NCI-H1092 (cell line): ENCODE data around the gene CNTNAP2.

ENCODE experiments used
- DNase-seq: peaks from one replicate; lab custom pipeline; 2025; lab: John Stamatoyannopoulos, UW

Gene CNTNAP2

DNA sequence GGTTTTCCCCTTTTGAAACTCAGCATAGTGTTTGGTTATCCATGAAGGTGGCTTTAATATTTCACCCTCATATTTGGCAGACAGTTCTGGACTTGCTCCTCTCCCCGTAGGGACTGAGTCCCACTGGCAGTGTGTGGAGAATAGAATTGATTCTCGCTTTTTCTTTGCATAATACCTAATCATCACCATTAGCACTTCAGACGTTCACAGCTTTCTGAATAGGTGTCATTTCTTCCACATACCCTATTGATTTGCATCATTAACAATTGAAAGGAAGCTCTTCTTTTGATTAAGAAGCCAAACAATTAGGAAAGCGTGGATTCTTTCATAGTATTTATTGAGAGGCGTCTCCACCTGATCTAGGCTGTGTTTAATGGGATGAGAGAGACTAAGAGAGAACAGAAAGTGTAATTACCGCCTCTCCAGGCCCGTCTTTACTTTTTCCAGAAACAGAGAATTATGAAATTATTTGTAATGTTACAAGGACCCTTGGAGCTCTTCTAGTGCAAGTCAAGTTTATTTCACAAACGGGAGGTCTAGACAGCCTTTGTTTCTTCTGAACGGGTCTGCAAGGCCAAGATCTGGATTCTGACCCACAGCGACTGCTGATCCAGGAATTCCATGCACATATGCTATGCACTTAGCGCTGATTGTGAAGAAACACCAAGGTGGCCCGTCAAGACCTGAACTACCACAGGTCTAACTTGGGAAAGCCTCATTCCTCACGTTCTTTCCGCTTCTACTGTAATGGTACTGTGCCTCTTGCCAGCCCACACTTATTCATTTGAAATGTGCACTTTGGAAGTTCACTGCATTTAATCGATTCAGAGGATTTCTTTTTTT is 2224.1 kb downstream of the CNTNAP2 start:
- no peak for DNase-seq

DNA sequence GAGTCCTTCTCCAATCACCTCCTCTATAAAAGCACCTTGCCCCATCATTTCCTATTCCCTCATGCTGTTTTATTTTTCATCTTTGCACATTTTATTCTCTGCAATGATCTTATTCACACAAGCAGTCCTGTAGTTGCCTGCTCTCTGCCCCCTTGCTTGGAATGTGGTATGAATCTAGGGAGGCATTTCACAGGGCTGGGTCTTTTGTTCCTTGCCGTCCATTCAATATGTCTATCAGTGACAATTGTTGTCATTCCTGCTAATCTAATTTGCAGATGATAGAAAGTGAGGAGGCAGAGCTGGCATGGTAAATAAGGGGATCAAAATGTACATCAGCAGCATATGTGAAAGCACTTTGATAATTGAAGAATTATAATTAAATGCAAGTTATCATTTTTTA is 2227.8 kb downstream of the CNTNAP2 start:
- no peak for DNase-seq

DNA sequence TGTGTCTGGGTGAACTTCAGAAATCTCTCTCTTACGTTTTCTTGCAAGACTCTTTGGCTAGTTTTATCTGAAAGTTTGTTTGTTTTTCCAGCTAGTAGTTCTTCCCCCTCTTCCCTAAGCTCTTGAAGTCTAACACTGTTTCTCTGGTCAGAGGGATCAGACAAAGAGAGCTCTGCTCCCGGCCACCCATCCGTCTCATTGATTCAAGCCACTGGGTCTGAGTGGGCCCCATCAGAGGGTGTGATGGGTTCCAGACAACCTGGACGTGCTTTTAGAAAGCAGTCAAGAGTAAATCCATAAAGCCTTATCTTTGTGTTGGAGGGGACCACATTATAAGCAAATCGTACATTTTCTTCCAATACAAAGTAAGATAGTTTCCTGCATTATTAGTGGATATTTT is 2231.4 kb downstream of the CNTNAP2 start:
- no peak for DNase-seq

DNA sequence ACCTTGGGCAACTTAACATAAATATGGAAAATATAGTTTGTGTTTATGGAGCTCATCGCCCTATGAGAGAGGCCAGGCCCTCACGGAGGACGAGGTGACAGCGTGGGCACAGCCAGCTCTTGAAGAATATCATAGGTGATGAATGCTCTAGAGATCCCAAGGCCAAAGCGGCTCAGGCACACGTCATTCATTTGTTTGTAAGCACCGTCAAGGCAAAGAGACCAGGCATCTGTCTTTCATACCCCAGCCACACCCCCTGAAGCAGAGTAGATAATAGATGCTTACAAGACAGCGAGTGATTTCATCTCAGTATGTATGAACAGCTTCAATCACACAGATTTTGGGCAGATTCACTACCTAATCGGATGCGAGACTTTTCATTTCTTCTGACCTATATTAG is 2231.9 kb downstream of the CNTNAP2 start:
- no peak for DNase-seq

DNA sequence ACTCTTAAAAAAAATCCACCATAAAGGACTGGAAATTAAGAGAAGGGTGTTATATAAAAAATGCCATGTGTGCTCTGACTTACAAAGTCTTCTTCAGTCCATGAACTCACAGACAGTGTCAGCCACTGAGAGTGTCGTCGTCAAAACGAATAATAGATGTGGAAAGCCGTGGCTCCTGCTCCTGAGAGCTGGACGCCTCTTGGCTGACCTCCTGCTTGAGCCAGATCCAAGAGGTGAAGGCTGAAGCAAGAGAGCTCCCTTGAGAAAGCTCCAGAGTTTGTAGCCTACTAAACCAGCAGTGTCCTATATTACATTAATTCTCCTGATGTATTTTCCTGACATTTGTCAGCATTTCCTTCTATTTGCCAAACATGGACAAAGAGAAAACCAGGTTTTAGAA is 2239.7 kb downstream of the CNTNAP2 start:
- no peak for DNase-seq

DNA sequence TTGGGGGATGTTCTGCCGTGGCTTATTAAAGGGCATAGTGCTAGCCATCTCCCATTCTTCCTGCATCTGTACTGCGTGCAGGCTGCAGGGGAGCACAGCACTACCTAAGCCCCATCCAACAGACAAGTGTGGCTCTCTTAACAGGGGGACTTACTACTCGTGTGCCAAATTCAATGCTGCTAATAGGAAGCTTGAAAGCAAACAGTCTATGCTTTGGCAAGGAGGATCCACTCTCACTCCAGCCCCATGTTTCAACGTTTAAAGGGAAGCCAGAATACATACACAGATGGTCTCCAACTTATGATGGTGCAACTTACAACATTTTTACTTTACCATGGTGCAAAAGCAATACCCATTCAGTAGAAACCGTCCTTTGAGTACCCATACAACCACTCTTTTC is 2245.9 kb downstream of the CNTNAP2 start:
- DNase-seq = no peak

DNA sequence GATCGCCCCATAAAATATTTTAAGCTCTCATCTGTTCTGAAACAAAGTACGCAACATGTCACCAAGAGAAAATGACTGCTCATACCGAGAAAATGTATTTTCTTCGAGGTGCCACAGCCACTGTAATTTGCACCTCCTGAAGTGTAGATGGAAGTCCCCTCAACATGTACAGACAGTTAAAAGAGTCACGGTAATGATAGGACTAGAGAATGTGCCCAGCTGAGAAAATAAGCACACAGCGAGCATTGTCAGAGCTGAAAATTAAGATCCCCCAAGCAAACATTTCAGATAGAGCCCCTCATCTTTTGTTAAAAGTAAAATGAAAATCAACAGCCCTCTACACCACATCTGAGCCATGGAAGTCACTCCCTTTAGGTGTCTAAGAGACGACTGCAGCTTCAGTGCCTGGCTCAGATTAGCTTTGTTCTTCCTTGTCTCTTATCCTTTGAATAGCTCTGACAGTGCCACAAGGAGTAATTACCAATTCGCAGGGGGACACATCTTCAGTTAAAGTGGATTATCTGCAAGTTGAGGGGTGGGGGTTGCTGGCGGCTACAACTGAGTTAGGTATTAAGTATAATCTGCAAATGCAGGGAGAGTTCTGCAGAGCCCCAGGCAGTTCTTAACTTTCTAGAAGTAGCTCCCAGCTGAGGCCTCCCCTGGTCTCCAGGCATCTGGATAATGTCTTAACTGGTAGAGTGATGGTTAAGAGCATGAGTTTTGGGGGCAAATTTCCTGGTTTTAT is 2251.3 kb downstream of the CNTNAP2 start:
- DNase-seq = no peak

DNA sequence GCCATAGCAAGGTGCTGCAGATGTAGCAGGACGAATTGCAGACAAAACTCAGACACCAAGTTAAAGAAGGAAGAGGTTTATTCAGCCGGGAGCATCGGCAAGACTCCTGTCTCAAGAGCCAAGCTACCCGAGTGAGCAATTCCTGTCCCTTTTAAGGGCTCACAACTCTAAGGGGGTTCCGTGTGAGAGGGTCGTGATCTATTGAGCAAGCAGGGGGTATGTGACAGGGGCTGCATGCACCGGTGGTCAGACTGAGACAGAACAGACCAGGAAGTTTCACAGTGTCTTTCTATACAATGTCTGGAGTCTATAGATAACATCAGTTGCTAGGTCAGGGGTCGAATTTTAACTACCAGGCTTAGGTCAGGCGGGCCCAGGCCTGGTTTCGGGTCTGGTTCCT is 2252.0 kb downstream of the CNTNAP2 start:
- no peak for DNase-seq

DNA sequence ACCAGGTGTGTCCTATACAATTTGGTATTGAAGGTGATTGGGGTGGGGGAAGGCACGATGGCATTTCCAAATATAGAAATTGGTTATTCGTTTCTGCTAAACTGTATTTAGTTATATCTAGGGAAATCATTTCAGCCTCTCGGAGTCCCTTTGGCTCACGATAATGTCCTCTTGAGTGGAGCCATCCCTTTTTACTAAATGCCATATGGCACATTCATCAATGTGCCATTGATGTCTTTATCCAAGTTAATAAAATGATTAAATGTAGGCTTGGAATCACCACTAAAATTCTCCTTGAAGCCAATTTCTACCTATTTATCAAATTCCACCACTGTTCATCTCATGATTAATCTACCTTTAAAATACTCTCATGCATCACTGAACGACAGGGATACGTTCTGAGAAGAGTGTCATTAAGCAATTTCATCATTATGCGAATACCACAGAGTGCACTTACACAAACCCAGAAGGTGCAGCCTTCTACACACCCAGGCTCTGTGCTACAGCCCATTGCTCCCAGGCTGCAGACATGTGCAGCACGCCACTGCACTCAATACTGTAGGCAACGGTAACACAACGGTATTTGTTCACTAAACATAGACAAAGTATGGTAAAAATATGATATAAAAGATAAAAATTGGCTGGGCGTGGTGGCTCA is 2254.8 kb downstream of the CNTNAP2 start:
- DNase-seq = no peak

DNA sequence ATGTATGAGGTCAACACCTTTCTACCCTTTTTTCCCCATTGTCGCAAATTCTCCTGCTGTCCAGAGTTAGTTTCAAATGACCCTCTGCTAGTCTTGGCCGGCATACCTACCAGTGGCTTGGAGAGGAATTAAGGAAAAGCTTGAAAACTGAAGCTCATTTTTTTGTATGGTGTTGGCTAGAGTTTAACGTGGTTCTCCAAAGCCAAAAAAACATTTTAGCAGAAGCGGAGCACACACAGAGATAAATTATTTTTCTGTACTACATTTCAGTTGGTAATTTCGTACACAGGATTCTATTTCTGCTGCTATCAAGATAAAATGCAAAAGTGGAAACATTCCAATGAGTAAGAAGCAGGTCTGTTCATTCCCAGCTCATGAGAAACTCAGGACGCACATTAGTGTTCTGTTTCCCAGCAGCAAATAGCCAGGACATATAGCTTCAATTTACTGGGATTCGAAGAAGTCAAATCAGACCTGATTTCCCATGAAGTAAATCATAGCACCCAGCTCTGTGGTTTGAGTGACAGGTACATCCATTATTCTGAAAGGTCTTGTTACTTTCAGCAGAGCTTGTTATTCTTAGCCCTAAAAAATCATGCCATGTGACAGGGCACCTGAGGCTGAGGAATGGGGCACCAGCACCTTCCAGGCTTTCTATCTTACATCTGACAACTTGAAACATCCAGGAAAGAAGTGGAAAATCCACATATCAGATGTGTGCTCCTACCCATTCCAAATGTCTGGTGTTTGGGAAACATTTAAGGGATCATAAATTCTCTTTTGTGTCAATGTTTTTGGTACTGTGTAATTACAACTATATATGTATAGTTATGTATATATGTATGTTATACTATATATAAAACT is 2258.0 kb downstream of the CNTNAP2 start:
- no peak for DNase-seq

DNA sequence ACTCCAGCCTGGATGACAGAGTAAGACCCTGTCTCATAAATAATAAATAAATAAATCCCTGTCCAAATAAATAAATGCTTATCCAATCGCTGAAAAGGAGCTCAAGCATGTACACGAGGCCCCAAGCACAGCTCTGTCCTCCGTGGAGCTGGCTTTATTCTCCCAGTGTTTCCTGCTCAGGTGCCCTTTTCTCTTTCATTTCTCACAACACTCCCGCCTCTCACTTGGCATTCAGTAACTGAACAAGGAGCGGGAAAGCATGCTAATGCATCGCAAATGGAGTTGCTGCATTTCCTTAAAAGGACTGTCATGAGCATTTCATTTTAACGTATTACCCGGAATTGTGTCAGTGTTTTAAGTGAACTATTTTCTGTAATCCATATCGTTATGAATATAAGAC is 2263.1 kb downstream of the CNTNAP2 start:
- no peak for DNase-seq

DNA sequence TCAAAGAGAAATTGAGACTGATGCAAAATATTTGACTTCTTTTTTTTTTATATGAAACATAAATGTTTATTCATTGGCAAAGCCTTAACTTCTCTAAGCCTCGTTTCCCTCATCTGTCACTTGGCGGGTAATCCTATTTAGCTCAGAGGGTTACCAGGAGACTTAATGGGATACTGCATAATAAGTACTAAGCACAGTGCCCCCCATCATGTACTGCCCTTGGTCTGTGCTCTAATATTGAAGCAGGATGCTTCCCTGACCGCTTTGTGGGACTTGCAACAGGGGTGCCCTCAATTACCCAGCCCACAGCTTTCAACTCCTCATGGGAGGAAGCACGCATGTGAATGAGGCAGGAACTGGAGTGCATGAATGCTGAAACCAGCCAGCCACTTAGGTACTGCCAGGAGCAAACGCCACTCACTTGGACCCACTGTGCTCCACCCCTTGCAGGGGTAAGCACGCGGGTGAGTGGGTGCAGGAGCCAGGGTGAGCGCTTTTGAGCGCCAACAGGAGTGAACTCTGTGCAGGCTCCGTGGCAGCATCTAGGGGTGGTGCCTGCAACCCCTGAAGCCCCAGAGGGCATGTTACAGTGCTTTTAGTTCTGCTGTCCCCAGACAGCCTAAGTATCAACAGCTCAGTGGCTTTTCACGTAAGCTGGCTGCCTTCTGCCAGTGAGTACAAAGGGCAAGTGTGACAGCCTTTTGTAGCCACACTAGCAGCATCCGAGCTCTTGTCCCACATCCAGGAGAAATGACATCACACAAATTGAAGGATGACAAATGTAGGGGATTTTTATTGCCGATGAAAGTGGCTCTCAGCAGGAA is 2264.2 kb downstream of the CNTNAP2 start:
- DNase-seq = no peak

DNA sequence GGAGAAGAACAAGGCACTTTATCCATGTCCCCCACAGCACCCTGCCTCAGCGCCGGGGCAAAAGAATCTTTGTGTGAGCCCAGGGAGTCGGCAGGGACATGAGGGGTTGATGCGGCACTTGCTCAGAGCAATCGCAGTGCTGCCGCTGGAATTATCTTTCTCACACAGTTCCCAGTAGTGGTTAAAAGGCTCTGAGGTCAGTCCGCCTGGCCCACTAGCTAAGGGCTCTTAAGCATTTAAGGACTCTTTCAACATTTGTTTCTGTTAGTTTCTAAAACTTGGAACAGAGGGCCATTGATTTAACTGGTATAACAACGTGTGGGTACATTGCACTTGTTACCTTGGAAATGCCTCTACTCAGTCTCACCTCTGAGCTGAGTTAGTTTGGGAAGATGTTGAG is 2266.0 kb downstream of the CNTNAP2 start:
- DNase-seq = no peak

DNA sequence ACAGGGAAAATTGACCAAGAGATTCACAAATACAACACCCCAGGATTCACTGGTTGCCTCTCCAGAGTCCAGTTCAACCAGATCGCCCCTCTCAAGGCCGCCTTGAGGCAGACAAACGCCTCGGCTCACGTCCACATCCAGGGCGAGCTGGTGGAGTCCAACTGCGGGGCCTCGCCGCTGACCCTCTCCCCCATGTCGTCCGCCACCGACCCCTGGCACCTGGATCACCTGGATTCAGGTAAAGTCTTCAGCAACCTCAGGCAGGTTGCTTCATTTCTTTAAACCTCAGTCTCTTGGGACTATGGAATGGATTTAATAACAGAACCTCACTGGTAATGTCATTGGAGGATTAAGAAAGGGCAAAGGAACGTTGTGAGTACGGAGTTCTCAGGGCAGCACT is 2267.1 kb downstream of the CNTNAP2 start:
- DNase-seq = no peak

DNA sequence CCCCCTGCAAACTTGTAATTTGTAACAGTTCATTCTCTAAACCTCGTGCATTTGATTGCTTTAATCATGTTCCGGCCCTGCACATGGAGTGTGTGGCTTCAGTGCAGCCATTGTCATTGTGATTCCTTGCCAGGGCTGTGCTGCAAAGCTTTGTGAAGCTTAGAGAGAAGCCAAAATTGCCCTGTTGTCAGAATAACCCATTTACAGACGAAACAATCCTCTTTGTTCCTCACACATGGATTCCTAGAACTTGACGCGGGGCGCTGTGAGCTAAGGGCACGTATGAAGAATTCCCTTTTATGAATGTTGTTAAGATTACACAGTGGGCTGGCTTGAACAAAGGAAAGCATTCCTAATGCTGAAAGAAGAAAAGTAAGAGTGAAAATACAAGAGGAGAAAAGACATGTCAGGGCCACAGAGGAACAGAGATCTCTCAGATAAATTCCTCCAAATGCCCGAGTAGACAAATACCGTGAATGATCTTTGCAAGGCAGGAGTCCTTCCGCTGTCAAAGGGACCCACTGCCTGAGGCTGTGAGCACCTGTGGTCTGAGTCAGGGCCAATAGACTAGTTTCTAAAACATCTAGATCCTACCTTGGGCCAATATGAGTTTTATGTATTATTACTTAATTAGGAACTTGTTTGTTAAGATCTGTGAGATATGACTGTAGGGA is 2268.5 kb downstream of the CNTNAP2 start:
- DNase-seq = no peak

DNA sequence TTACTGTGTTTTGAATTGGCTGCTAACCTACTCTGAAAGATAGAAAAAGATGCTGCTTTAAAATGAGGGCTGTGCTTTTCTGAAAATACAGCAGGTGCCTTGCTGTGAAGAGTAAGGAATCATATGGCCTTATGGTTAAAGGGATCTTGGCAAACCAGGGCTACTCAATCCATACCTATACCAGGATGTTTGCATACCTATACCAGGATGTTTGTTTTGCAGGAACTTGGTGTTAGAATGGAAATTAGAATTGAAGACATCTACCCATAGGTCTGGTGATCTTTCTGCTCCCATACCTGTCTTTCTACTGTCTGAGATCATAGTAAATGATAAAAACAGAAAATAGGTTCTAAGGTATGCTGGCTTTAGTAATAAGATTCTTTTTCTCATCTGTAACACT is 2273.8 kb downstream of the CNTNAP2 start:
- DNase-seq = no peak

DNA sequence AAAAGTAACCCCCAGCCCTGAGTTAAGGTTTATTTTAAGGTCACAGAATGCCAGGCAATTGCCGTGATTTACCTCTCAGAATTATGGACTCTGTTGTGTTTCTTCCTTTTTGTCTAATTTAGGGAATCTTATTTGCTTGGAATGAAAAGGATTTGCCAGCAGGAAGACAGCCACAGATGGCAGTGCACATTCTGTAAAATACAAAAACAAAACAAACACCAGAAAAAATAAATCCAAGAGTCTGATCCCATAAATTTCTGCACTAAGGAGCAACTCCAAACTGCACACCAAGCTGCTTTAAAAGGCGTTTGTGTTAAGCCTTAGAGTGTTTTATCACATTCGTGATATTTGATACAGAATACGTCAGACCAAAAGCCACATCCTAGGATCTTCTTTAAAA is 2275.0 kb downstream of the CNTNAP2 start:
- no peak for DNase-seq

DNA sequence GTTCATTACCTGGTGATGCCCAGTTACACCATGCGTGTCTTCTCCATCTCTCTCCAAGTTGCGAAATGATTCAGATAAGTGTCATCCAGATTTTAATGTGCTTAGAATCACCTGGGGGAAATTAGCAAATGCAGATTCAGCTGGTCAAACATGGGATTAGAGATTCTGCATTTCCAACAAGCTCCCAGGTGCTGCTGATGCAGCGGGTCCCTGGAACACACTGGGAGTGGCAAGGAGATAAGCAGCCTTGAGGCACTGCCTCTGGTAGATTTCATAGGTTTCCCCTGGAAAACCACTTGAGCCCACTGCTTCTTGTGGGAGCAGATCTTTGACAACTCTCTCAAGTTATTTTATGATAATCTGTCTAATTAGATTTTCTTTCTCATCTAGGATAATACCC is 2278.0 kb downstream of the CNTNAP2 start:
- no peak for DNase-seq

DNA sequence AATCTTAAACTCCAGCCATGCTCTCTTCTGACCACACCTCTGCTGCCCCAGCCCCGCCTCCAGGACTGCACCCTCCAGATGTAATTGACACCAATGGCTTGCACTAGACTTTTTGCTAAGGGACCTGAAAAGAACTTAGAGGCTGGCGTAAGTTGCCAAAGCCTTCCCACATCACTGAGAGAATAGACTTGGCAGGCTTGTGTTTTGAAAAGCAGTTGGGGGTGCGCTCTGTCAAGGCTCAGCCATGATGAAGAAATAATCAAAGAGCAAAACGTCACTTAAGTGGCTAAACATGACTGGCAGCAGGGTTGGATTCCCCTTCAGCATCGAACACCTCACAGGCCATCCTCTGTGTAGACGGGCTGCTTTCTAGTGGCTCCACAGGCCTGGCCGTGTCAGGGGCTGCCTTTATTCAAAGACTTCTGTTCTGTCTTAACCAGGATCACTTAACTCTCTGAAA is 2278.8 kb downstream of the CNTNAP2 start:
- DNase-seq = no peak

DNA sequence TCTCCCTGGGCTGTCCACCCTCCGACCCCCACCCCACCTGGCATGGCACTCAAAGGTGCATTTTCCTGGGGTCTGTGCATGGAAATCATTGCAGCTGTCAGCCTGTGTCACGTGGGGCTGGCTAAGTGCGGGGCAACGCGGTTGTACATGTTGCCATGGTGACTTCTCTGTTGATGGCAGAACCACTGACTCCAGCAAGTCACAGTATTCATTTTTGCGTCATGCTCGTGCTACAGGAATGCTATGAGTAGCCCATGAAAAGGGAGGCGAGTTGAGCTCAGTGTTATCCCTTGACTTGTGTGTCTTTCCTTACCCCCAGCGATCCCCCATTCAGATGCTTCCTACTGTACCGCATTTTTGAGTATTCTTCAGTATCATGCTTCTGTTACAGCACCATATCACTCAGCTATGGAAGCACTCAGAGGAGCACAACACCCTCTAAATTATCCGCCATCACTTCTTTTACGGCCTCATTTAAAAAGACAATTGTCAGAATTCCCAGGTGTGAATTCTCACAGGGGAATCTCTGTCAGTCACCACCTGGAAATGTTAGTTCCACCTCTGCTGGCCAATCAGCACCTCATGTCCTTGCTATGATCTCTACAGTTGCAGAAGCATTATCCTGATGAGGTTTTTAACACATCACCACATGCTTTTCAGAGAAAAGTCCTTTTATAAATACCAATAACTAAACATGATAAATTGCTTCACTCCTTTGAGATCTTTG is 2279.6 kb downstream of the CNTNAP2 start:
- no peak for DNase-seq
